Activated CD8-positive, alpha-beta memory T cell treated with anti-CD3 and anti-CD28 coated beads, Interleukin-2, amount 50 U/mL, for 24 hours (primary cell): Measurements from ENCODE around the gene EPSTI1.
"Not testable (repeated sequence)": the region's sequence is repeated elsewhere in the genome, so short reads cannot be mapped to it uniquely, and the experiment has no call there.

Source experiments
- DNase-seq: peaks from one replicate; pipeline ENCODE4 v3.0.0-alpha.2; 2020; ENCODE audit errors: extremely low read depth

The EPSTI1 gene

GRCh38 chr13:42991898-42992763, at the start of gene EPSTI1:
EPSTI1 (minus strand) TSS chr13:42992241; CDS start chr13:42992165, 76 bp downstream.
- peak; percentile 48 for DNase-seq

GRCh38 chr13:43041369-43041921, 49.4 kb upstream of the EPSTI1 start:
- DNase-seq, result no peak

GRCh38 chr13:43040581-43041368, 48.7 kb upstream of the EPSTI1 start:
- DNase-seq, result not testable (repeated sequence)

- DNase-seq, result no peak
Measured at GRCh38 chr13:43039966-43040365, 47.9 kb upstream of the EPSTI1 start.

- no peak for DNase-seq
Measured at GRCh38 chr13:43036351-43037250, 44.6 kb upstream of the EPSTI1 start.

GRCh38 chr13:43033038-43033437, 41.0 kb upstream of the EPSTI1 start:
- no peak for DNase-seq

GRCh38 chr13:43031881-43032280, 39.8 kb upstream of the EPSTI1 start:
- DNase-seq, result no peak

GRCh38 chr13:43030548-43030947, 38.5 kb upstream of the EPSTI1 start:
- DNase-seq, result no peak

GRCh38 chr13:43026262-43026661, 34.2 kb upstream of the EPSTI1 start:
- DNase-seq, result no peak

- DNase-seq, result peak; percentile 44
Measured at GRCh38 chr13:43023289-43023963, 31.4 kb upstream of the EPSTI1 start, which contains the start of gene DNAJC15. DNAJC15 (plus strand) TSS chr13:43023586; CDS start chr13:43023627, 41 bp downstream.

GRCh38 chr13:43022934-43023288, 30.9 kb upstream of the EPSTI1 start:
- no peak for DNase-seq

- no peak for DNase-seq
Measured at GRCh38 chr13:43021926-43022670, 30.1 kb upstream of the EPSTI1 start.

GRCh38 chr13:43020794-43021193, 28.8 kb upstream of the EPSTI1 start:
- DNase-seq, result no peak

- DNase-seq, result no peak
Measured at GRCh38 chr13:43019811-43020210, 27.8 kb upstream of the EPSTI1 start.

GRCh38 chr13:43016226-43016625, 24.2 kb upstream of the EPSTI1 start:
- DNase-seq, result no peak

GRCh38 chr13:43014162-43014561, 22.1 kb upstream of the EPSTI1 start:
- no peak for DNase-seq

- no peak for DNase-seq
Measured at GRCh38 chr13:43009506-43009905, 17.5 kb upstream of the EPSTI1 start.

GRCh38 chr13:43008596-43008995, 16.6 kb upstream of the EPSTI1 start:
- DNase-seq, result no peak

- no peak for DNase-seq
Measured at GRCh38 chr13:43006893-43007631, 15.0 kb upstream of the EPSTI1 start.
